ENCODE data around the gene CHAC1.

DNA sequence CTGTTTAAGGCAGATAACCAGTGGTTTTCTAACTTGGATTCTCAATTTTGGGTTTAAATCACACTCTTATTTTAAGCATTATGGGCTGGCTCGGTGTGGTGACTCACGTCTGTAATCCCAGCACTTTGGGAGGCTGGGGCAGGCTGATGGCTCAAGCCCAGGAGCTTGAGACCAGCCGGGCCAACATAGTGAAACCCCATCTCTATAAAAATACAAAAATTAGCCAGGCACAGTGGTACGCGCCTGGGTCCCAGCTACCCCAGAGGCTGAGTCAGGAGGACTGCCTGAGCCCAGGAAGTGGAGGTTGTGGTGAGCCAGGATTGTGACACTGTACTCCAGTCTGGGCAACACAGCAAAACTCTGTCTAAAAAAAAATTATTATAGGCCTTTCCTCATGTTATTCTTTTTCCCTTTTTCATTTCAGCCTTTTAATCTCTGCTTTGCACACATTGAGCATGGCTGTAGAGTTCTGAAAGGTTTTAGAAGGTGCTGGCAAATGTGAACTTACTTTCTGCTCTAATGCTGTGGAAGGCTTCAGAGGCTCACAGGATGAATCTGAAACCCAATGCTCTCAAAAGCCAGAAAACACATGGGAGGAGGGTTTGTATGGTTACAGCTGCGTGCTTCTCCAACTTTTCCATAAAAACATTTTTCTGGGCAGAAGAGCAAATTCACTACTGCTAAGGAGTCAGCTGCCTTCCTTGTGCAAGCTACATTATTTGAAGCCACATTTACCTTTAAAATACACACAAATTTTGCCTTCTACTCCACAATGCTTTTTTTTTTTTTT lies 32.5 kb downstream of the CHAC1 start:
- TF ChIP-seq RAD21 (conservative IDR thresholded peaks at IDR 0.05 in 1 of 2, IDR thresholded peaks at IDR 0.05 in 1 of 2) (no peak), POLR2A (IDR thresholded peaks at IDR 0.05; ENCODE audit: low read length) (no peak)
